HG03060 (cell line): ENCODE results near the gene DAPK1.

Experiments used
- ATAC-seq: cut with Tn5 transposase; IDR thresholded peaks from one replicate; pipeline ENCODE4 v1.9.1; 2021; ENCODE audit warnings: low read depth, moderate number of reproducible peaks; ENCODE audit not compliant: unreplicated experiment

The DAPK1 gene

GRCh38 chr9:87587356-87587745, 89.7 kb downstream of the DAPK1 start:
- ATAC-seq = no peak

GRCh38 chr9:87587864-87588263, 90.2 kb downstream of the DAPK1 start:
- no peak for ATAC-seq

- no peak for ATAC-seq
Measured at GRCh38 chr9:87588339-87588738, 90.7 kb downstream of the DAPK1 start.

GRCh38 chr9:87590996-87591395, 93.3 kb downstream of the DAPK1 start:
- no peak for ATAC-seq

- no peak for ATAC-seq
Measured at GRCh38 chr9:87592554-87593358, 95.1 kb downstream of the DAPK1 start.

GRCh38 chr9:87593359-87593980, 95.8 kb downstream of the DAPK1 start:
- ATAC-seq = no peak

- ATAC-seq = no peak
Measured at GRCh38 chr9:87594194-87594593, 96.5 kb downstream of the DAPK1 start.

- no peak for ATAC-seq
Measured at GRCh38 chr9:87594662-87595061, 97.0 kb downstream of the DAPK1 start.

- ATAC-seq = no peak
Measured at GRCh38 chr9:87595610-87596009, 97.9 kb downstream of the DAPK1 start.

- ATAC-seq = no peak
Measured at GRCh38 chr9:87596862-87597261, 99.2 kb downstream of the DAPK1 start.

- no peak for ATAC-seq
Measured at GRCh38 chr9:87597710-87598443, 100.2 kb downstream of the DAPK1 start.

- ATAC-seq = no peak
Measured at GRCh38 chr9:87599901-87600610, 102.4 kb downstream of the DAPK1 start.

GRCh38 chr9:87601176-87601575, 103.5 kb downstream of the DAPK1 start:
- ATAC-seq = no peak

- no peak for ATAC-seq
Measured at GRCh38 chr9:87601595-87601994, 103.9 kb downstream of the DAPK1 start.

- ATAC-seq = no peak
Measured at GRCh38 chr9:87602933-87603643, 105.4 kb downstream of the DAPK1 start.

- no peak for ATAC-seq
Measured at GRCh38 chr9:87603854-87604490, 106.3 kb downstream of the DAPK1 start.

- no peak for ATAC-seq
Measured at GRCh38 chr9:87604886-87605588, 107.4 kb downstream of the DAPK1 start.

GRCh38 chr9:87605676-87606075, 108.0 kb downstream of the DAPK1 start:
- ATAC-seq = no peak

- no peak for ATAC-seq
Measured at GRCh38 chr9:87606841-87607521, 109.3 kb downstream of the DAPK1 start.
